Activated CD4-positive, CD25-positive, alpha-beta regulatory T cell (primary cell): Measurements from ENCODE around the gene PGS1.
"Not testable (repeated sequence)": the region's sequence is repeated elsewhere in the genome, so short reads cannot be mapped to it uniquely, and the experiment has no call there.

ENCODE experiments used
- DNase-seq, 4 experiments: peaks; one replicate each; lab custom pipeline; 2025; lab: John Stamatoyannopoulos, UW

The PGS1 gene, protein sequence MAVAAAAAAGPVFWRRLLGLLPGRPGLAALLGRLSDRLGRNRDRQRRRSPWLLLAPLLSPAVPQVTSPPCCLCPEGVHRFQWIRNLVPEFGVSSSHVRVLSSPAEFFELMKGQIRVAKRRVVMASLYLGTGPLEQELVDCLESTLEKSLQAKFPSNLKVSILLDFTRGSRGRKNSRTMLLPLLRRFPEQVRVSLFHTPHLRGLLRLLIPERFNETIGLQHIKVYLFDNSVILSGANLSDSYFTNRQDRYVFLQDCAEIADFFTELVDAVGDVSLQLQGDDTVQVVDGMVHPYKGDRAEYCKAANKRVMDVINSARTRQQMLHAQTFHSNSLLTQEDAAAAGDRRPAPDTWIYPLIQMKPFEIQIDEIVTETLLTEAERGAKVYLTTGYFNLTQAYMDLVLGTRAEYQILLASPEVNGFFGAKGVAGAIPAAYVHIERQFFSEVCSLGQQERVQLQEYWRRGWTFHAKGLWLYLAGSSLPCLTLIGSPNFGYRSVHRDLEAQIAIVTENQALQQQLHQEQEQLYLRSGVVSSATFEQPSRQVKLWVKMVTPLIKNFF

DNA sequence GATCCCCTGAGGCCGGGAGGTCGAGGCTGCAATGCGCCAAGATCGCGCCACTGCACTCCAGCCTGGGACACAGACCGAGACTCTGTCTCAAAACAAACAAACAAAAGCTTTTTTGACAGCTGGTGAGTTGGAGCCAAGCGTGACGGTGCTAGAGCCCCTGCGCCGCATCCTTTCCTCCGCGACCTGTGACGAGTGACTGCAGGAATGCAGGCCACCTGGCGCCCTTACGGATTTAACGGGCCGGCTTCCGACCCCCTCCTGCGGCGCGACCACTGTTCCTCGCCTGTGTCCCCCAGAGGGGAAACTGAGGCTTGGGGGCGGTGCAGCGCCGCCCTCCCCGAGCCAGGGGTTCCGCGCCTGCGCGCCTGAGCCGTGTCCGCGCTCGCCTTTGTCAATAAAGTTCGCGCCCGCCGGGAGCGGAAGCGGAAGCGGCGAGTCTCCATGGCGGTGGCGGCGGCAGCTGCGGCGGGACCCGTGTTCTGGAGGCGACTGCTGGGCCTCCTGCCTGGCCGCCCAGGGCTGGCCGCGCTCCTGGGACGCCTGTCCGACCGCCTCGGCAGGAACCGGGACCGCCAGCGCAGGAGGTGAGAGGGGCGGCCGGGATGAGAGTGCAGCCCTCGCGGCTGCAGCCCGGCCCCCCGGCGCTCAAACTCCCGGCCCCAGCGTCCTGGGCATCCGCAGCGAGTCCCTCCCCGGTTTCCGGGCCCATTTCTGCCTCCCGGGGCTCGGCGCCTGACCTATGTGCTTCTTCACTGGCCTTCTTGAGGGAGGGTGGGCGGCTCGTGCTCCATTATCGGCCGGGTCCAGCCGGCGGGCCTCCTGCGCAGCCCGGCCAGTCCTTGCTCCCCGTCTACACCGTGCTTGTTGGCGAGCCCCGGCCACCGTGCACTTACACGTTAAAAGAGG, at the start of gene PGS1:
TSS of gene PGS1 (plus strand) at position 425 of the 906 bp plus-strand sequence. CDS start at position 442, 17 bp downstream.
- DNase-seq, result peak; percentile 68 to 78 (median 76)

DNA sequence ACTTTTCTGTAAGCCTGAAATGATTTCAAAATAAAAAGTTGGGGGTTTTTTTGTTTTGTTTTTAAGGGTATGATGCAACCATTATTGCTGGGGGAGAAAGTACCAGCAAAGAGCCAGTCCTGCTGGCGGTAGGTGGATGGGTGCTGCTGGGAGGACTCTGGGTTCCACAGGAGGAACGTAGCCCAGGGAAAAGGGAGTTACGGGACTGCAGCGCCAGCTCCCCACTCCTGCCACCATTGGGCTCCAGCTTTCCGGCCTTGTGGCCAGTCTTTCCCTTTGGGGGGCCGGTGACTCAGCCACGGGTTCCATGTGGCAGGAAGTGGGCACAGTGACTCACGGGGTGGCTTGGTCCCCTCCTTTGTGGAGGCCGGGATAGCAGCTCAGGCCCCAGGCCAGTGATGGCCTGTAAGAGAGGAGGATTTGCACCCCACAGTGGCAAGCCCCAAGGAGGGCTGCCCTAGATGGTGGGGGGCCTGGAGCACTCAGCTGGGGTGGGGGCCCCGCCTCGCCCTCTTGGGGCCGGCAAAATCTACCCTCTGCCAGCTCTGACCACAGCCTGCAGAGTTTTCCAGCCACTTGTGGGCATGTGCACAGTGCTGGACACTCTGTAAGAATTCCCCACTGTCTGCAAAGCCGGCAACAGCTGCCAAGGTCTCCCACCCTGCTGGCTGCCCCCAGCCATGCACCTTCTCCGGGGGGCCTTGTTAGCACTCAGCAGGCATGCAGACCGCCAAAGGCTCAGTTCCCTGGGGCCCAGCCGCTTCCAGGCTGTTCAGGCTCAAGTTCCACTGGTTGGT, 49.0 kb upstream of the PGS1 start:
- no peak for DNase-seq

DNA sequence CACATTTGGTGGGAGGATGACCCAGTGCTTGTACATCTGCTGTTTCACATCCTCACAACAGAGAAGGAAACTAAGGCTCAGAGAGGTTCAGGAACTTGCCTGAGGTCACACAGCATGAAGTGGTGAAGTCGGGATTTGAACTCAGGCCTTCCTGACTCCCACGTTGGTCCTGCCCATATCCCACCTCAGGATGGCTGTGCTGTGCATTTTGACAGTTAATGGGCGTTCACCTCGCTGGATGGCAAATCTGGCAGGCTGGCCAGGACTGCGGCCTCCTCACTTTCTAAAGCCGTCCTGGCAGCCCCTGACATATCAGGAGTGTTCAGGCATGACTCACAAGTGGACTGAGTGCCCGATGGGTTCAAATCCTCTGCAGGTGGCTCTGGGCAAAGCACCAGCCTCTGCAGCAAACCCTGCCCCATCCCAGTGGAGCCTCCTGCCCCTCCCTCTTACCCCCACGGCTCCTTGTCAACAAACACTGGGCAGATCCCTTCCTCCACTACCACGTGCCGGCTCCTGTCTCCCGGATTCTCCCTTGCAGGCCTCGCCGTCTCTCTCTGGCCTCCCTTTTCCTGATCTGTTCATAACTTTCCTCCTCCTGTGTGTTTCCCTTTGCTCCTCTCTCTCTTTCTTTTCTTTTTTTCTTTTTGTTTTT, 47.8 kb upstream of the PGS1 start:
- DNase-seq, result no peak

DNA sequence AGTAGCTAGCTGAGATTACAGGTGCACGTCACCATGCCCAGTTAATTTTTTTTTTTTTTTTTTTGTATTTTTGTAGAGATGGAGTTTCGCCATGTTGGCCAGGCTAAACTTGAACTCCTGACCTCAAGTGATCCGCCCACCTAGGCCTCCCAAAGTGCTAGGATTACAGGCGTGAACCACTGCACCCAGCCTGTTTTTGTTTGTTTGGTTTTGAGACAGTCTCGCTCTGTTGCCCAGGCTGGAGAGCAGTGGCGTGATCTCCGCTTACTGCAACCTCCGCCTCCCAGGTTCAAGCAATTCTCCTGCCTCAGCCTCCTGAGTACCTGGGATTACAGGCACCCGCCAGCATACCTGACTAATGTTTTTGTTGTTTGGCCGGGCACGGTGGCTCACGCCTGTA, 47.1 kb upstream of the PGS1 start:
- not testable (repeated sequence) for DNase-seq

DNA sequence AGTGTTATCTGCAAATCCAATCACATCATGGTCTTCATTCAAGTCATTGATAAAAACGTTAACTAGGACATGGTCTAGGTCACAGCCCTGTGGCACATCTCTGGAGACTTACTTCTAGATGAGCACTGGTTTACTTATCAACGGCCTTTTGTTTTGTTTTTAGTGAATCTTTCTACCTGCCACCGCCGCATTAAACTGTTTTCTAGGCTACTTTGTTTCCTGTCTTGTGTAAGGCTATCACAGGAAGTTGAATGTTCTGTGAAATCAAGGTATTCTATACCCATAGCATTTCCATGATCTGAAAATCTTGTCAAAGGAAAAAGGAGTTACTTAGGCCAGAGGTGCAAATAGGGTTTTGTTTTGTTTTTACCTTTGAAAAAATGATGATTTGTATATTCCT, 45.5 kb upstream of the PGS1 start:
- DNase-seq, result no peak

DNA sequence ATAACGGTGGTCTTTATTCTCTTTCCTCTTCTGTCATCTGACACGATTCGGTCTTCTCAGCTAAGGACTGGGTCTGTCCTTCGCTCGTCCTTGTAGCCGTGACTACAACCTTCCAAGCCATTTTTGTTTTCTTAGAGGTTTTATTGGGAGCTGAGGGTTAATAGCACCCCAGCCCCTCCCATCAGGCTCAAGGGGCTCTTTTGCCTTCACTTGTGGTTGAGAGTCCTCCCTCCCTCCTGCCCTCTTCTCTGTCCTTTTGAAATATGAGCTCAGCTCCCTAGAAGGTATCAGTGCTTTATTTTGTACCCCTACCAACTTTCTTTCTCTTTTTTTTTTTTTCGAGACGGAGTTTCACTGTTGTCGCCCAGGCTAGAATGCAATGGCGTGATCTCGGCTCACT, 43.2 kb upstream of the PGS1 start:
- DNase-seq, result no peak

DNA sequence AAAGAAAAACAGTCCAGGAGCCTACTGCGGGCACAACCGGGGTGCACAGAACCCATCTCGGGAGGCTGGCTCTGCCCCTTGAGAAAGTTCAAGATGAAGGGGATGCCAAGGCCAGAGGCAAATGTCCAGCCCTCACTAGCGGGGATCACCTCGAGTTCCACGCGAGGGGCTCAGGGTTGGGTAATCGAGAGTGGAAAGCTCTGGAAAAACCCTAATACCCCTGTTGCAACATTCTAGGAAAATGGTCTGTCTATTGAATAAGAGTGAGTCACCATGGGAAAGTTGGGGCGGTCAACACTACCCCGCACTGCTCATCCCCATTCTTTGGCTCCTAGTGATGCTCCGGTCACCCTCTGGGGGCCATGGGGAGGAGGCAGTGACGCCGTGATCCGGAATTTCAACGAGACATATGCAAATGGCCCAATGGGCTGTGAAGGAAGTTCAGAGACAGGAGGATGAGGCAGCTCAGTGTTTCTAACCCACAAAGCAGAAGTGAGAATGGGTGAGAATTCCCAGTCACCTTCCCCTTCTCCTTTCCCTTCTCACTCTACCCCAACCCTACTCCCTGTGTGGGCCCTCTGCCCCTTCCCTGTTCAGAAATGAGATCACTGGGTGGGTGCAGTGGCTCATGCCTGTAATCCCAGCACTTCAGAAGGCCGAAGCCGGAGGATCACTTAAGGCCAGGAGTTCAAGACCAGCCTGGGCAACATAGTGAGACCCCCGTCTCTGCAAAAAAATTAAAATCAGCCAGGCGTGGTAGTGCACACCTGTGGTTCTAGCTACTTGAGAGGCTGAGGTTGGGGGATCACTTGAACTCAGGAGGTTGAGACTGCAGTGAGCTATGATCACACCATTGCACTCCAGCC, 41.0 kb upstream of the PGS1 start:
- no peak for DNase-seq

DNA sequence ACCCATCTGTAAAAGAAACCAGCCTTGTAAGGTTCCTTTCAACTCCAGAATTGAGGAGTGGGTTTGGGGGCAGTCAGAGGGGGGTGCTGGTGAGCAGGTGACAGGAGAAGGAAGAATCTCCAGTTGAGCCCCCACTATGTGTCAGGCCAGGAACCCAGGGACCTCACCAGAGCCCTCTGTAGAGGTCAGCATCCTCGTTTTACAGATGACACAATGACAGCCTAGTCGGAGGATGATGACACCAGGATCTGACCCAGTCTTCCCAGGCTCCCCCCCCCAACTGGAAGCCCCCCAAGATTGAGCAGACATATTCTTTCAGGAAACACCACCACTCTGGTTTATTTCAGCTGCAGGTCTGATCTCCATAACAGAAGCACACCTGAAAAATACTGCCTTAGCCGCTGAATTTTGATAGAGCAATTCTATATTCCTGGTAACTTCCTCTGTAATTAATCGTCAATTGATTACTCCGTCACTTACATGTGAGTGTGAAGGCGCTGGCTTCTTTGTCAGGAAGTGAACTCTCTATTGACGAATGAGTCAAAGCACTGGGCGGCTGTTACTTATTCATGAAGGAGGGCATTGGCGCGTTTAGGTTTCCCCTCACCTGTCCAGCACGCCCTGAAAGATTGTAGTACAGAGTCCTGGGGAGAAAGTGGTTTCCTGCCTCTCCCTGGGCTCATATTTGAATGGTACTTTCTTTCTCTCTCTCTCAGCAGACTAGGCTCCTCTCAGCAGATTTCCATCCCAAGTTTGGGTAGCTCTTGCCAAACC, 39.8 kb upstream of the PGS1 start:
- DNase-seq, result peak in 1 of 4 experiments; percentile 27

DNA sequence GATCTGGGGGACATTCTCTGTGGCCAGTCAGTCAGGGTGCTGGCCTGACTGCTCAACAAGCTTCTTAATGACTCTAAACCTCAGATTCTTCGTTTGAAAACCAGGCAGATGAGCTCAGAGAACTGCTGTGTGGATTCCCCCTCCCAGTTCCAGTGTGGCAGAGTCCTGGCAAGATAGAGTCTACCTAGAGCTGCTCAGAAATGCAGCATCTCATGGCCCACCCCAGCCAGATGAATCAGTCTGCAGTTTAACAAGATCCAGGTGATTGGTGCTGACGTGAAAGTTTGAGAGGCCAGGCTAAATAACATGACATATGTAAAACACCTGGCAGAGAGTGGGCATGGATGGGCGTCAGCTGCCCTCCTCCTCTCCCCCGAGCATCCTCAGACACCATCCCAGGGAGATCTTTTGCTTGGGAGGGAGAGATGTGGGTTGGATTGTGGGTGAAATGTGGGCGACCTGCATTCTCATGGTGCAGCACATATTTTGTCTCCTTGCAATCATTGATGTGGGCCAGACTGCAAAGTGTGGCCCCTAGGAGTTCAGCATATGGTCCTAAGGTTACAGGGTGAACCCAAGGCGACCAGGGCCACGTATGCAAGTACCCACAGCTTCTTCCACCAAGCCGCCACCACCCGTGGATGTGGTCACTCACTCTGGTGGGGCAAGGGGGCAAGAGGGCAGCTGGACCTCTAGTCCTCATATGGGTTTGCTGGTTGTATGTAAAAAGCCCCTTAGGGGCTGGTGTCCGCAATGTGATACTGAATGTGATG, 38.1 kb upstream of the PGS1 start:
- DNase-seq, result no peak

DNA sequence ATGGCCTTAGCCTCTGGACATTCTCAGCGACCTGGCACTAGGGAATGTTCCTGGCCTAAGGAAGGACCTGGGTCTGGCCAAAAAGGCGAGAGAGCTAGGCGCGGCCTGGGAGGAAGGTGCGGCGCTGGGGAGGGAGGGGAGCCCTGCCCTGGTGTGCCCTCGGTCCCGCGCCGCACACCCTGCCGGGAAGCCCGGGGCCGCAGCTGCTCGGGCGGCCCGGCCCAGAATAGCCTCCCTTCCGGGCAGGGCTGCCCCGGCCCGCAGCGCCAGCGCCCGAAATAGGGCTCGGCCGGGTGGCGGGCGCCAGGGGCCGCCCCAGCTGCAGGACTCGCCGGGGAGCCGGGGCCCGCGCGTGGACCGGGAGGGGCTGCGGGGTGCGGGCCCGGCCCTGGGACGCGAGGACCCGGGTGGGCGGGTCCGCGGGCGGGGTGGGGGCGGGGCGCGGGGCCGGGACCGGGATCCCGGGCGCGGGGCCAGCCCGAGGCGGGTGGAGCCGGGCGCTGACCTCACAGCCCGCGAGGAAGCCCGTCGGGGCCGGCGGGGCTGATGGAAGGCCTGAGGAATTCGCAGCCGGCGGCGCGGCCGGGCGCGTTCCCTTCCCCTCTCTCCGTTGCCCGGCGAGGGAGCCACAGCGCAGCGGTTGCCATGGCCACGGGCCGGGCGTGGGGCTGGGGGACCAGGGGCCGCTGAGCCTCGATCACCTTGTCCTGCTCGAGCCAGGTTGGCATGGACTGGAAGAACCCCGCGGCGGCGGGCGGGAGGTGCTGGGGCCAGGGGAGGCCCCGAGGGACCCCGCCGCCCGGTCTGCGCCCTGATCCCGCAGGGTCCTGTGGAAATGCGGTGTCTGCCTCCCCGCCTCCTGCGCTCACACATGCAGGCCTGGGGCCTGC, 36.6 kb upstream of the PGS1 start:
- no peak for DNase-seq

DNA sequence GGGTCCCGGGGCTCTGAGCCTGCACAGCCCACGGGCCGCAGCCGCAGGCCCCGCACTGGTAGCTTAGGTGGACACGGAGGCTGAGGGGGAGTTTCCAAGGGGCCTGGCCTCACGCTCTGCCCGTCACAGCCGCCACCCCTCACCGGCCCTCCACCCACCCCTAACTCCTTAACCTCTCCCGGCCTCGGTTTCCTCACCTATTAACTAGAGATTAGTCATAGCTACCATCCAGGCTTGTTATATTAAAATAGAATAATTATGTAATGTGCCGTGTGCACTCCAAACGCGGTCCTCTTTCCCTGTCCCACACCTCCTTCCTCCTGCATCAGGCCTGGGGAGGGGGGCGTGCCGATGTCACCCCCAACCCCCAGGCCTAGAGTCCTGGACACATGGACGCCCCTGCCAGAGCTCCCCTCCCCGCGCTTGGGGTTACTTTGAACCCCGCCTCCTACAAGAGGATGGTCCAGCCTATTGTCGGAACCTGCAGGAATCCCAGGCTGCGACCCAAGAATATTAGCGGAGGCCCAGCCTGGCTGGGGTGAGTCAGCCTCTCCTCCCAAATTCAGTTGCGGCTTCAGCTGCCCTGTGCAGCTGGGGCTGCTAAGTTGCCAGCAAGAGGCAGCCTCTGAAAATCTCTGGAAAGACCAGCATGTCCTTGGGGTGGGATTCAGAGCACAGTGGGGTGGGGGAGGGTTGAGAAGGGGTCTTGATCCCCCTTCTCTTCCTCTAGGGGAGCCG, 35.8 kb upstream of the PGS1 start:
- DNase-seq, result no peak

DNA sequence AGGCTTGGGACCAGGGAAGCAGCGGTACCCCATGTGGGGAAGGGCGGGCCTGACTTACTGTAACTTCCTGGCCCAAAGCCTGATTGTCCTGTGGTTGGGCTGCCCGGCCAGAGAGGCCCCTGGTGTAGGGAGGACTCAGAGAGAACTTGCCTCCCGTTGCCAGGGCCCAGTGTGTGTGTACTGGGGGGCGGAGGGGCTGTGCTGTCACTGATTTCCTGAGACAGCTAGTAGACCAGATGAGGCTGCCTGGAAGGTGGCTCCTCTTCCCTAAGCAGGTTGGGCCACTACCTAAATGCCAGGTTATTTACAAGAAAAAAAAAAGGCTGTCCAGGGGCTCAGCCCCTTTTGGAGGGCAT, 35.3 kb upstream of the PGS1 start:
- no peak for DNase-seq

DNA sequence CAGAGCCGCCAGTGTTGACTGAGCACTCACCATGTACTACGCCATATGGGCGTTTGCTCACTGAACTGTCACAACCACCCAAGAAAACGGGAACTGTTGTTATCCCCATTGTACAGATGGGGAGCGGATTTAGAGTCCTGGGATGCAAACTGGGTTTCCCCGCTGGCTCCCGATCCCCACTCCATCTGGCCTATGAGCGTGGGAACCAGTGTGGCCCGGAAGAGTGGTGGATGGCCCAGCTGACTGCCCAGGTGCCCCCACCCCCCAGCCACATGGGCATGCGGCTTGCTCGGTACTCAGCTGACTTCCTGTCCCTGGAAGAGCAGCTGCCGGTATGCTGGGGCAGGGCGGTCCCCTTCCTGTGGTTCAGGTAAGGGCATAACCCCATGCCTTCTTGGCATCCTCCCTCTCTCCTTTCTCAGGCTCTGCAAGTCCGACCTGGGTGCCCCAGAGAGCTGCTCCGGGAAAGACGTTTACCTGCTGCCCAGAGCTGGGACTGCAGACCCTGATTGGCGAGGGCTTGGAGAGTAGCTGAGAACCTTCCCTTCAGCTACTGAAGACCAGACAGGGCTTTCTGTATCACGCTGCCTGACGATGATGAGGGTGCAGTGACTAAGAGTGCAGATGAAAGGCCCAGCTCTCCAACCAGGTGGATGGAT, 34.8 kb upstream of the PGS1 start:
- peak in 3 of 4 experiments; percentile 29 to 86 (median 74) for DNase-seq

DNA sequence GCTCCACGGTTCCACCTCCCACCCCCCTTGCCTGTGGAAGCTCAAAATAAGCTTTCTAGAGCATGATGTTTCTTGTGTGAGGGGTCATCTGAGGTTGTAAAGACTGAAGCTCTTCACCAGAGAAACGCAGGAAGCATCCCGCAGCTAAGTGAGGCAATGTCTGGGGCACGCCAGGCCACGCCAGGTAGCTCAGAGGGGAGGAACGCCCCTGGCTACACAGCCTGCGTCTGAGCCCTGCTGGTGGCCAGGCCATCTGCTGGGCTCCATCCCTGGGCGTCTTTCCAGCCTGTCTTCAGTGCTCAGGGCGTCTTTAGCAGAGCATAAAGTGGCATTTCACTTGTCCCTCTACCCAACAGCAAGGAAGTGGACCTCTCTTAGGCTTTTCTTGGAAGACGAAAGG, 33.8 kb upstream of the PGS1 start:
- no peak for DNase-seq

DNA sequence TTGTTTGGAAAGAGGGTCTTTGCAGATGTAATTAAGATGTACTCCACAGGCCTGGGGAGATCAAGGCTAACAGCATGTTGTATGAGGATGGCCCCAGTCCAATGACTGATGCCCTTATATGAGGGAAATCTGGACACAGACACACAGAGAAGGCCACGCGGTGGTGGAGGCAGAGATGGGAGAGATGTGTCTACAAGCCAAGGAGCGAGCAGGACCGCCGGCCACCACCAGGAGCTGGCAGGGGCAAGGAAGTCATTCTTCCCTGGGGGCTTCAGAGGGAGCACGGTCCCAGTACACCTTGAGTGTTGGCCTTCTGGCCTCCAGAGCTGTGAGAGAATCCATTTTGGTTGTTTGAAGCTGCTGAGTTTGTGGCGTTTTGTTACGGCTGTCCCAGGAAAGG, 33.3 kb upstream of the PGS1 start:
- no peak for DNase-seq

DNA sequence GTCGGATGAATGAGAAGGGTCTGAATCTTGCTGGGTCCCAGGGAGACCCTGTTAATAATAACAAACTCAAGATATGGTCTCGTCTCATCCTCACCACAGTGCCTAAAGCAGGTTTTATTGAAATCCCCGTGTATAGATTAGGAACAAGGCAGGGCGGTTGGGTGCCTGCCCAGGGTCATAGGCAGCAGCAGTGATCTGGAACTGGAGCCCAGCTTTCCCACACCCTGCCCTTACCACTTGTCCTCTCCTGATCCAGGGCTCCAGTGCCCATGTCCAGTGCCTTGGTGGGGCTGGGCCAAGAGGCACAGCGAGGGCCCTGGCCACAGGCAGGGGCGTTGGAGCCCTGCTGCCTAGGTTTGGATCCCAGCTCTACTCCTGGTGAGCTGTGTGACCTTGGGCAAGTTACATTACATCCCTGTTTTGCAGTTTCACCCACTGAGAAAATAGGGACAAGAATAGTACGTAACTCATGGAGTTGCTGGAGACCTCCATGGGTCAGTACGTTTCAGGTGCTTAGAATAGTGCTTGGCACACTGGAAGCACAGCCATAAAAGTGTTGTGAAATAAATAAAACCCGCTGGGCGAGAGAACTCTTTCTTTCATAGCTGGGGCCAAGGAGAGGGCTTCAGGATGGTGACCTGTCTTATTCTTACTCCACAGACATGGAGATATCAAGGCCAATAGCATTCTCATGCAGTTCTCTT, 32.5 kb upstream of the PGS1 start:
- no peak for DNase-seq
